H9 (cell line): ENCODE measurements around the gene SNX4. TPM values are rescaled to one million over a fixed set of nuclear protein-coding genes. Genes with fewer than 3 reads are reported as not detected.

ENCODE experiments used
- DNase-seq: peaks from one replicate; pipeline ENCODE4 v3.0.0-alpha.2; 2017
- H2AFZ ChIP-seq: one replicate; pipeline ENCODE4 v1.6.1; 2013; ENCODE audit warnings: mild to moderate bottlenecking, low read length, control low read depth, moderate library complexity
- H2AK5ac ChIP-seq: 2 replicates; pipeline ENCODE4 v1.6.1; 2013; ENCODE audit warnings: low read length, control low read depth, mixed read lengths; ENCODE audit not compliant: insufficient read length
- H2BK120ac ChIP-seq: one replicate; pipeline ENCODE4 v1.6.1; 2013; ENCODE audit warnings: low read depth, mild to moderate bottlenecking, low read length, control low read depth, inconsistent platforms; ENCODE audit not compliant: poor library complexity, severe bottlenecking
- H2BK12ac ChIP-seq: 2 replicates; pipeline ENCODE4 v1.6.1; 2013; ENCODE audit warnings: low read length, control low read depth, mixed read lengths, low read depth; ENCODE audit not compliant: insufficient read length
- H2BK15ac ChIP-seq: 2 replicates; pipeline ENCODE4 v1.6.1; 2013; ENCODE audit warnings: low read depth, low read length, control low read depth
- H2BK20ac ChIP-seq: one replicate; pipeline ENCODE4 v1.6.1; 2013; ENCODE audit warnings: low read depth, mild to moderate bottlenecking, low read length, control low read depth, inconsistent platforms; ENCODE audit not compliant: poor library complexity, severe bottlenecking
- H2BK5ac ChIP-seq: 2 replicates; pipeline ENCODE4 v1.6.1; 2013; ENCODE audit warnings: low read length, control low read depth, mixed read lengths; ENCODE audit not compliant: insufficient read length
- H3K14ac ChIP-seq: 2 replicates; pipeline ENCODE4 v1.6.1; 2013; ENCODE audit warnings: low read length, control low read depth; ENCODE audit not compliant: insufficient read depth
- H3K18ac ChIP-seq: 2 replicates; pipeline ENCODE4 v1.6.1; 2013; ENCODE audit warnings: low read depth, mild to moderate bottlenecking, mixed read lengths, low read length, control low read depth; ENCODE audit not compliant: insufficient read length
- H3K23ac ChIP-seq: 2 replicates; pipeline ENCODE4 v1.6.1; 2013; ENCODE audit warnings: low read length, control low read depth, mixed read lengths, low read depth; ENCODE audit not compliant: insufficient read length
- H3K23me2 ChIP-seq: 2 replicates; pipeline ENCODE4 v1.6.1; 2013; ENCODE audit warnings: low read depth, mild to moderate bottlenecking, mixed read lengths, low read length, control low read depth; ENCODE audit not compliant: insufficient read length, poor library complexity, severe bottlenecking
- H3K27ac ChIP-seq: 2 replicates; pipeline ENCODE4 v1.5.1; 2013; ENCODE audit warnings: low read length, control low read depth, mixed read lengths, low read depth; ENCODE audit not compliant: insufficient read length
- H3K27me3 ChIP-seq: 2 replicates; pipeline ENCODE4 v1.6.1; 2013; ENCODE audit warnings: low read length, control low read depth, inconsistent platforms; ENCODE audit not compliant: insufficient read depth
- H3K4ac ChIP-seq: 2 replicates; pipeline ENCODE4 v1.6.1; 2013; ENCODE audit warnings: low read depth, mild to moderate bottlenecking, control low read depth, inconsistent platforms, low read length, moderate library complexity
- H3K4me1 ChIP-seq: 2 replicates; pipeline ENCODE4 v1.6.1; 2013; ENCODE audit warnings: low read length, control low read depth, inconsistent platforms; ENCODE audit not compliant: insufficient read depth
- H3K4me2 ChIP-seq: 2 replicates; pipeline ENCODE4 v1.6.1; 2013; ENCODE audit warnings: low read length, control low read depth, mixed read lengths; ENCODE audit not compliant: insufficient read length, insufficient read depth
- H3K56ac ChIP-seq: 2 replicates; pipeline ENCODE4 v1.6.1; 2013; ENCODE audit warnings: low read depth, mild to moderate bottlenecking, mixed read lengths, low read length, control low read depth; ENCODE audit not compliant: insufficient read length
- H3K79me1 ChIP-seq: 2 replicates; pipeline ENCODE4 v1.6.1; 2013; ENCODE audit warnings: low read depth, mild to moderate bottlenecking, moderate library complexity, low read length, control low read depth, inconsistent platforms; ENCODE audit not compliant: insufficient read depth, poor library complexity, severe bottlenecking
- H3K79me2 ChIP-seq: 2 replicates; pipeline ENCODE4 v1.6.1; 2013; ENCODE audit warnings: low read length, control low read depth, inconsistent platforms; ENCODE audit not compliant: insufficient read depth
- H3K9ac ChIP-seq: 2 replicates; pipeline ENCODE4 v1.6.1; 2013; ENCODE audit warnings: low read length, control low read depth, mixed read lengths; ENCODE audit not compliant: insufficient read length; ENCODE audit errors: extremely low read depth
- H3K9me3 ChIP-seq: one replicate; pipeline ENCODE4 v1.6.1; 2013; ENCODE audit warnings: low read depth, low read length, inconsistent platforms; ENCODE audit not compliant: control insufficient read depth
- H3T11ph ChIP-seq: one replicate; pipeline ENCODE4 v1.6.1; 2013; ENCODE audit warnings: mild to moderate bottlenecking, low read length, control low read depth, inconsistent platforms
- H4K20me1 ChIP-seq: one replicate; pipeline ENCODE4 v1.6.1; 2013; ENCODE audit not compliant: control insufficient read depth, insufficient read length, insufficient read depth
- H4K5ac ChIP-seq: 2 replicates; pipeline ENCODE4 v1.6.1; 2013; ENCODE audit warnings: low read depth, mild to moderate bottlenecking, mixed read lengths, low read length, control low read depth; ENCODE audit not compliant: insufficient read length
- H4K8ac ChIP-seq: replicated peaks from 2 replicates; pipeline ENCODE4 v1.6.1; 2013; ENCODE audit warnings: low read length, control low read depth, mixed read lengths, low read depth; ENCODE audit not compliant: insufficient read length
- H4K91ac ChIP-seq: 2 replicates; pipeline ENCODE4 v1.6.1; 2013; ENCODE audit warnings: low read depth, mild to moderate bottlenecking, moderate library complexity, mixed read lengths, low read length, control low read depth; ENCODE audit not compliant: insufficient read length
- H3K27ac Mint-ChIP-seq, 3 experiments: 2 replicates in 2 of 3; 3 replicates in 1 of 3; pipeline ENCODE4 v1.8.0; 2020 to 2021; ENCODE audit warnings: mixed read lengths in 3 of 3, mild to moderate bottlenecking in 1 of 3, moderate library complexity in 1 of 3
- H3K27me3 Mint-ChIP-seq: 2 replicates; pipeline ENCODE4 v1.8.0; 2021; ENCODE audit warnings: low read depth, mild to moderate bottlenecking, moderate library complexity, mixed read lengths
- H3K36me3 Mint-ChIP-seq, 3 experiments: 2 replicates in 2 of 3; 3 replicates in 1 of 3; pipeline ENCODE4 v1.8.0; 2020 to 2021; ENCODE audit warnings: low read depth in 3 of 3, mixed read lengths in 3 of 3; ENCODE audit not compliant: insufficient read depth in 1 of 3
- H3K4me1 Mint-ChIP-seq, 2 experiments: 2 replicates each; pipeline ENCODE4 v1.8.0; 2020; ENCODE audit warnings: mixed read lengths in 2 of 2
- H3K4me3 Mint-ChIP-seq, 2 experiments: 2 replicates in 1 of 2; 3 replicates in 1 of 2; pipeline ENCODE4 v1.8.0; 2020 to 2021; ENCODE audit warnings: mild to moderate bottlenecking in 2 of 2, mixed read lengths in 2 of 2, moderate library complexity in 1 of 2
- H3K9me3 Mint-ChIP-seq, 2 experiments: 2 replicates in 1 of 2; 3 replicates in 1 of 2; pipeline ENCODE4 v1.8.0; 2020; ENCODE audit warnings: mild to moderate bottlenecking in 2 of 2, mixed read lengths in 2 of 2, moderate library complexity in 1 of 2
- CTCF ChIP-seq: fragments of 200-600 bp; sonication (generic); conservative IDR thresholded peaks from 3 replicates; pipeline ENCODE4 v1.8.0; 2021; ENCODE audit warnings: antibody characterized with exemption, mild to moderate bottlenecking
- WGBS: extraction: QIAGEN DNeasy Blood & Tissue Kit; methylation state at CpG from one replicate; pipeline ENCODE4 v1.1.7; 2013; ENCODE audit warnings: missing lambda C conversion rate, low lambda C conversion rate, mixed read lengths; ENCODE audit not compliant: insufficient read length; ENCODE audit errors: extremely low coverage; 5-methylcytosine and 5-hydroxymethylcytosine counted together
- total RNA-seq: library from RNA; stranded (reverse); gene quantifications from 2 replicates; pipeline ENCODE4 v1.2.1, GENCODE V29; 2021

SNX4 gene
- total RNA-seq, 1 experiment from 2014 or later, result 29.5 TPM

- H3K4ac ChIP-seq, result no peak overlapping the region
- no peak overlapping the region for H2AFZ ChIP-seq
- H3K18ac ChIP-seq, result no peak overlapping the region
- Mint-ChIP-seq H3K27ac (no peak overlapping the region), H3K4me3 (no peak overlapping the region), H3K27me3 (no peaks in the 10 kb centered on the region), H3K36me3 (peaks cover 5 to 17% (median 12%) of the 10 kb centered on the region in 3 experiments; a peak in 6 of 7 replicates), H3K4me1 (peaks cover 3 to 7% of the 10 kb centered on the region in 2 experiments; a peak in 3 of 4 replicates), H3K9me3 (no peaks in the 10 kb centered on the region)
- H4K20me1 ChIP-seq, result no peaks in the 10 kb centered on the region
- H2BK20ac ChIP-seq, result no peak overlapping the region
- H4K91ac ChIP-seq, result no peak overlapping the region
- H3K79me1 ChIP-seq, result no peaks in the 10 kb centered on the region
- H4K5ac ChIP-seq, result no peak overlapping the region
- no peak overlapping the region for H3K56ac ChIP-seq
- H3T11ph ChIP-seq, result no peak overlapping the region
- 100% methylated on average over 1 of the region's 2 CpGs for WGBS
- no peaks in the 10 kb centered on the region for H3K79me2 ChIP-seq
- H3K4me2 ChIP-seq, result no peak overlapping the region
- H2AK5ac ChIP-seq, result no peak overlapping the region
- no peak overlapping the region for H2BK5ac ChIP-seq
- H3K9me3 ChIP-seq, result no peaks in the 10 kb centered on the region
- no peak overlapping the region for H2BK15ac ChIP-seq
- H3K27ac ChIP-seq, result no peak overlapping the region
- DNase-seq, result no peak
- no peak for TF ChIP-seq CTCF
- H3K4me1 ChIP-seq, result no peaks in the 10 kb centered on the region; the same call in 1 of the 2 replicates
- H3K23me2 ChIP-seq, result no peaks in the 10 kb centered on the region
- no peak overlapping the region for H2BK12ac ChIP-seq
- H2BK120ac ChIP-seq, result no peak overlapping the region
- H3K23ac ChIP-seq, result no peak overlapping the region
- H4K8ac ChIP-seq, result no peak overlapping the region
- no peak overlapping the region for H3K9ac ChIP-seq
- H3K27me3 ChIP-seq, result no peaks in the 10 kb centered on the region
- no peak overlapping the region for H3K14ac ChIP-seq
These were observed 39.2 kb downstream of the SNX4 start for GRCh38 chr3:125480656-125481374.
